ENCODE data around the gene DUSP10.
A peak's percentile ranks its signal among the peaks of the same experiment; 100 is the strongest.

The DUSP10 gene

GRCh38 chr1:221743416-221744208, 1.7 kb upstream of the DUSP10 start:
- H4K20me1 ChIP-seq (ENCODE audit: low read depth, low read length) = no peaks in the 10 kb centered on the region
- H3F3A ChIP-seq (ENCODE audit: insufficient read depth) = no peaks in the 10 kb centered on the region
- H3K27ac ChIP-seq (ENCODE audit: low read depth, low read length) = peak overlapping the region; percentile 19; the same call in 1 of the 2 replicates
- no peaks in the 10 kb centered on the region for H3K27me3 ChIP-seq (ENCODE audit: low read length)
- TF ChIP-seq CTCF (IDR thresholded peaks at IDR 0.05; ENCODE audit: insufficient read depth, low read length, poor library complexity, severe bottlenecking) = no peak
- TF ChIP-seq EZH2phosphoT487 (conservative IDR thresholded peaks at IDR 0.05; ENCODE audit: low read length) = no peak
- peak overlapping the region; percentile 61 for H2AFZ ChIP-seq (ENCODE audit: low read depth, low read length, severe bottlenecking)
- H3K4me2 ChIP-seq (ENCODE audit: low read depth, low read length, poor library complexity, severe bottlenecking) = peak overlapping the region; percentile 54
- no peaks in the 10 kb centered on the region for H3K79me2 ChIP-seq (ENCODE audit: insufficient read depth, low read length)
- peak overlapping the region; percentile 50 for H3K4me3 ChIP-seq (ENCODE audit: insufficient read depth, low read length, poor library complexity, severe bottlenecking)
- H3K9ac ChIP-seq (ENCODE audit: low read length) = peak overlapping the region; percentile 62
- no peaks in the 10 kb centered on the region for H3K9me2 ChIP-seq (replicated peaks; ENCODE audit: insufficient read depth, low read length)
- H3K36me3 ChIP-seq (ENCODE audit: low read length) = no peaks in the 10 kb centered on the region
- H3K9me3 ChIP-seq (ENCODE audit: insufficient read depth, low read length) = no peaks in the 10 kb centered on the region

- Histone ChIP-seq H3K4me2 (ENCODE audit: low read depth, low read length, poor library complexity, severe bottlenecking) (peak overlapping the region; percentile 90), H3K27ac (ENCODE audit: low read depth, low read length) (peak overlapping the region; percentile 64), H2AFZ (ENCODE audit: low read depth, low read length, severe bottlenecking) (peak overlapping the region; percentile 85), H3K9ac (ENCODE audit: low read length) (peak overlapping the region; percentile 62), H4K20me1 (ENCODE audit: low read depth, low read length) (no peaks in the 10 kb centered on the region), H3K36me3 (ENCODE audit: low read length) (0 out of 2 replicates have a peak, but pooled peaks cover 3% of the 10 kb centered on the region), H3F3A (ENCODE audit: insufficient read depth) (no peaks in the 10 kb centered on the region), H3K4me3 (ENCODE audit: insufficient read depth, low read length, poor library complexity, severe bottlenecking) (peak overlapping the region; percentile 84), H3K27me3 (ENCODE audit: low read length) (no peaks in the 10 kb centered on the region), H3K9me2 (replicated peaks; ENCODE audit: insufficient read depth, low read length) (no peaks in the 10 kb centered on the region), H3K79me2 (ENCODE audit: insufficient read depth, low read length) (no peaks in the 10 kb centered on the region), H3K9me3 (ENCODE audit: insufficient read depth, low read length) (no peaks in the 10 kb centered on the region)
- TF ChIP-seq EZH2phosphoT487 (conservative IDR thresholded peaks at IDR 0.05; ENCODE audit: low read length) (no peak), CTCF (IDR thresholded peaks at IDR 0.05; ENCODE audit: insufficient read depth, low read length, poor library complexity, severe bottlenecking) (no peak)
Measured at GRCh38 chr1:221742555-221743415, 896 bp upstream of the DUSP10 start.

- Histone ChIP-seq H4K20me1 (ENCODE audit: low read depth, low read length) (no peaks in the 10 kb centered on the region), H2AFZ (ENCODE audit: low read depth, low read length, severe bottlenecking) (peak overlapping the region; percentile 95), H3K9me3 (ENCODE audit: insufficient read depth, low read length) (no peaks in the 10 kb centered on the region), H3K9ac (ENCODE audit: low read length) (peak overlapping the region; percentile 63), H3K9me2 (replicated peaks; ENCODE audit: insufficient read depth, low read length) (no peaks in the 10 kb centered on the region), H3K27me3 (ENCODE audit: low read length) (no peaks in the 10 kb centered on the region), H3K79me2 (ENCODE audit: insufficient read depth, low read length) (no peaks in the 10 kb centered on the region), H3K36me3 (ENCODE audit: low read length) (0 out of 2 replicates have a peak, but pooled peaks cover 3% of the 10 kb centered on the region), H3K4me2 (ENCODE audit: low read depth, low read length, poor library complexity, severe bottlenecking) (peak overlapping the region; percentile 78), H3K4me3 (ENCODE audit: insufficient read depth, low read length, poor library complexity, severe bottlenecking) (peak overlapping the region; percentile 93), H3F3A (ENCODE audit: insufficient read depth) (no peaks in the 10 kb centered on the region), H3K27ac (ENCODE audit: low read depth, low read length) (no peak overlapping the region)
- TF ChIP-seq EZH2phosphoT487 (conservative IDR thresholded peaks at IDR 0.05; ENCODE audit: low read length) (no peak), CTCF (IDR thresholded peaks at IDR 0.05; ENCODE audit: insufficient read depth, low read length, poor library complexity, severe bottlenecking) (no peak)
Measured at GRCh38 chr1:221740993-221741702, 741 bp downstream of the DUSP10 start.
